ENCODE data around the gene HMGA1.

HMGA1 gene

DNA sequence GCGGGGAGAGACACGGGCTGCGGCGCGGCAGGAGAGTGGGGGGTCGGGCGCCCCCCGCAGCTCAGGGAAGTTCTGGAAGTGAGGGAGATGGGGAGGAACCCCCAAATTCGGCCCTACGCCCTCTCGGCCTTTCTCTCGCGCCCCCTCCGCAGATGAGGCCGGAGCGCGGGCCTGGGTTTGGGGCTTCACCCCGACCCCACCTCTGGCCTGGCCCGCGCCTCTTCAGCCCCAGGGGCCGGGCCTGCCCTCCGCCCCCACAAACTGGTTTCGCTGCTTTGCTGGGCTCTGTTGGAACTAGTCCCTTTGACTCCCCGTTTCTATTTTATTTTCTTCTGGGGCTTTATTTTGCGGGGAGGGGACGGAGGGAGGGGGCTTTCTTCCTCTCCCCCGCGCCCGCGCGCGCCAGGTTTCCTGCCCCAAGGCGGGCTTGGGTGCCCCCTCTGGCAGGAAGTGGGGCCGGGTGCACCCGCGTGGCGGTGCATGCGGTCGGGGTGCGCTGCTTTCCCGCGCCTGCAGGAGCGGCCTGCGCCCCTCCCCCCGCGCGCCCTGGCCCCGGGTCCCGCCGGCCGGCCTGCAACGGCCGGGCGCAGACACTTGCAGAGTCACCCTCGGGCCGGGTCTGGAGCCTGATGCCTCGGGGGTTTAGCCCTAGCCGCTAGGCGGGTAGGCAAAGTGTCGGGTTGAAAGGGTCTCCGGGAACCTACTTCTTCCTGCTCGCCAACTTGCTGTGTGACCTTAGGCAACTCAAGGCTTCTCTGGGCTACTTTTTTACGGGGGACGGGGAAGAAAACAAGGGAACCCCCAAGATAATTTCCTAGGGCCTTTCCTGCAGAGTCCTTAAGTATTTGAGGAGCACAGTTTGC is 1.3 kb downstream of the HMGA1 start:
- no peak for DNase-seq (ENCODE audit: low read depth, low spot score)
- TF ChIP-seq, protein P1, sequence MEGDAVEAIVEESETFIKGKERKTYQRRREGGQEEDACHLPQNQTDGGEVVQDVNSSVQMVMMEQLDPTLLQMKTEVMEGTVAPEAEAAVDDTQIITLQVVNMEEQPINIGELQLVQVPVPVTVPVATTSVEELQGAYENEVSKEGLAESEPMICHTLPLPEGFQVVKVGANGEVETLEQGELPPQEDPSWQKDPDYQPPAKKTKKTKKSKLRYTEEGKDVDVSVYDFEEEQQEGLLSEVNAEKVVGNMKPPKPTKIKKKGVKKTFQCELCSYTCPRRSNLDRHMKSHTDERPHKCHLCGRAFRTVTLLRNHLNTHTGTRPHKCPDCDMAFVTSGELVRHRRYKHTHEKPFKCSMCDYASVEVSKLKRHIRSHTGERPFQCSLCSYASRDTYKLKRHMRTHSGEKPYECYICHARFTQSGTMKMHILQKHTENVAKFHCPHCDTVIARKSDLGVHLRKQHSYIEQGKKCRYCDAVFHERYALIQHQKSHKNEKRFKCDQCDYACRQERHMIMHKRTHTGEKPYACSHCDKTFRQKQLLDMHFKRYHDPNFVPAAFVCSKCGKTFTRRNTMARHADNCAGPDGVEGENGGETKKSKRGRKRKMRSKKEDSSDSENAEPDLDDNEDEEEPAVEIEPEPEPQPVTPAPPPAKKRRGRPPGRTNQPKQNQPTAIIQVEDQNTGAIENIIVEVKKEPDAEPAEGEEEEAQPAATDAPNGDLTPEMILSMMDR (IDR thresholded peaks at IDR 0.05; ENCODE audit: insufficient read depth, low read length, missing control alignments), result peak; percentile 63
- POLR2A ChIA-PET, result interaction anchor here (1.4 kb wide), 1 partner anchor 188 kb away, joined by 5 read pairs; the partner anchor contains the start of gene RPS10
- CTCF ChIA-PET, result interaction anchor here (1.1 to 1.4 kb wide), 4 partner anchors 11 to 371 kb away, joined by 3 to 8 read pairs (median 4); partner anchors contain the start of genes NUDT3 and SMIM29
- peak overlapping the region; percentile 69 for H3K4me3 ChIP-seq (ENCODE audit: low read depth, low read length)

- POLR2A ChIA-PET, result no interaction called here
- CTCF ChIA-PET, result no interaction called here
- peak overlapping the region; percentile 69 for H3K4me3 ChIP-seq (ENCODE audit: low read depth, low read length)
- TF ChIP-seq, protein P1 (IDR thresholded peaks at IDR 0.05; ENCODE audit: insufficient read depth, low read length, missing control alignments), result no peak
- DNase-seq (ENCODE audit: low read depth, low spot score), result no peak
These were observed 2.2 kb downstream of the HMGA1 start for GRCh38 chr6:34238585-34239499.

- DNase-seq (ENCODE audit: low read depth, low spot score), result no peak
- ChIA-PET POLR2A (no interaction called here), CTCF (interaction anchor here (1.4 to 1.5 kb wide), 2 partner anchors 10 to 43 kb away, joined by 6 to 7 read pairs; no protein-coding TSS in a partner anchor)
- H3K4me3 ChIP-seq (ENCODE audit: low read depth, low read length), result no peak overlapping the region; the same call in 1 of the 2 replicates
- TF ChIP-seq, protein P1 (IDR thresholded peaks at IDR 0.05; ENCODE audit: insufficient read depth, low read length, missing control alignments), result no peak
These were observed 2.8 kb downstream of the HMGA1 start for GRCh38 chr6:34239500-34239825.

DNA sequence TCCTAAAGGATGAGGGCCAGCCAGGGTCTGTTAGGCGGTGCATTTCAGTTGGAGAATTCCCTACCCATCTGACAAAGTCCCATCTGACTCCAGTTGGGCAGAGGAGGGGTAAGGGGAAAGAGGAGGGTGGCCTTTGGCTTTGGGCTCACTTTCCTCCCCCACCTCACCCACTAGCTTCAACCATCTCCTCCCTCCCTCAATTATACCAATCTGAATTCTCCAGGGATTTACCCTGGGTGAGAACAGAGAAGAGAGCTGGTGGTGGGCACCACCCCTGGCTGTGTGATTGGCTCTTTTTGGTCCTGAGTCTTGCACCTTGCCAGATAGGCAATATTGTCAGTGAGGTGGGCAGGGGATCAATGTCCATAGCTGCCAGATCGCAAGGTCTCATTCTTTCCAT is 3.2 kb downstream of the HMGA1 start:
- H3K4me3 ChIP-seq (ENCODE audit: low read depth, low read length), result no peak overlapping the region
- no peak for DNase-seq (ENCODE audit: low read depth, low spot score)
- ChIA-PET CTCF (interaction anchor here (0.9 to 1.5 kb wide), 3 partner anchors 10 to 371 kb away, joined by 3 to 7 read pairs (median 6); no protein-coding TSS in a partner anchor), POLR2A (no interaction called here)
- TF ChIP-seq, protein P1 (IDR thresholded peaks at IDR 0.05; ENCODE audit: insufficient read depth, low read length, missing control alignments), result no peak

DNA sequence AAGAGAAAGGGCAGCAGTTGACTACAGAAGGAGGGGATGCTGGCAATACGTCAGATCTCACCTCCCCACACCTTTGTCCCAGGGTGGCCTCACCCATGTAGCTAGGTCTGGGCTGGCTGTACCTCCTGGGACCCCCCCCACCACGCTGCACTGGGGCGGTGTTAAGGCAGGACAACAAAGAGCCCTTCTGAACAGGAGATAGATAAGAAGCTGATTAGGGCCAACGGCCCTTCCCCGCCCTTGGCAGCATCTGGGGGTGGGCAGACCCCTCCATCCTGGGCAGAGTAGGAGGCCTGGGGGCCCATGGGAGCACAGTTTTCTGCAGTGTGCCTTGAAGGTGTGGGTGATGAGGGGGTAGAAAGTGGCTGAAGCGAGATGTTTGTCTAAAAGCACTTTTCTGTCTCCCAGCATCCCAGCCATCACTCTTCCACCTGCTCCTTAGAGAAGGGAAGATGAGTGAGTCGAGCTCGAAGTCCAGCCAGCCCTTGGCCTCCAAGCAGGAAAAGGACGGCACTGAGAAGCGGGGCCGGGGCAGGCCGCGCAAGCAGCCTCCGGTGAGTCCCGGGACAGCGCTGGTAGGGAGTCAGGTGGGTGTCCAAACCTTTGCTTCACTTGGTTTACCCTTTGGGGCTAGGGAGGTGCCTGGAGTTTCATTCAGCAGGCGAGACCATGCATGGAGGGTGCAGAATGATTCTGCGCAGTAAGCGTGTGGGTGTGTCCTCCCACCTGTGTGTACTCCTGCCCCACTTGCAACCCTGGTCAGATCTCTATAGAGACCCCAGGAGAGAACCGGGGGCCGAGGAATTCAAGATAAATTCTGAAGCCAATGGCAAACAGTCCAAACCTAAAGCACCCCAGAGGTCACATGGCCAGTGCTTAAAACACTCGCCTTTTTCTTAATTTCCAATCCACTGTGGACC is 3.9 kb downstream of the HMGA1 start:
- DNase-seq (ENCODE audit: low read depth, low spot score), result no peak
- CTCF ChIA-PET, result interaction anchor here (0.9 to 1.5 kb wide), 3 partner anchors 9 to 370 kb away, joined by 3 to 7 read pairs (median 6); no protein-coding TSS in a partner anchor
- TF ChIP-seq, protein P1 (IDR thresholded peaks at IDR 0.05; ENCODE audit: insufficient read depth, low read length, missing control alignments), result no peak
- POLR2A ChIA-PET, result interaction anchor here (0.6 kb wide), 1 partner anchor 176 kb away, joined by 3 read pairs; no protein-coding TSS in a partner anchor
- no peak overlapping the region for H3K4me3 ChIP-seq (ENCODE audit: low read depth, low read length)

Measured in AG04449 (cell line).